ENCODE results near the gene MYH11. TPM values are rescaled to one million over a fixed set of nuclear protein-coding genes. Genes with fewer than 3 reads are reported as not detected.
A peak's percentile ranks its signal among the peaks of the same experiment; 100 is the strongest.

The MYH11 gene
- total RNA-seq, 4 donors from 2014 or later: 121 to 1,349 (median 217) TPM

GRCh38 chr16:15876503-15876902 lies 19.7 kb upstream of the MYH11 start:
- Histone ChIP-seq H3K4me3 (no peak overlapping the region), H3K4me1 (peaks cover 0 to 53% (median 18%) of the 10 kb centered on the region in 3 donors), H3K27me3 (no peaks in the 10 kb centered on the region), H3K36me3 (peaks cover 0 to 64% (median 3%) of the 10 kb centered on the region in 3 donors), H3K27ac (peak overlapping the region in 3 of 4 donors; percentile 15 to 71 (median 55)), H3K9me3 (no peaks in the 10 kb centered on the region)
- TF ChIP-seq CTCF (IDR thresholded peaks at IDR 0.05) (no peak), POLR2A (IDR thresholded peaks at IDR 0.05) (no peak)
- intact Hi-C loops (cut with DNase I): no loop called here
- no peak for DNase-seq
- 53 to 73% methylated on average over 5 of the region's 5 CpGs for WGBS, 2 donors

DNA sequence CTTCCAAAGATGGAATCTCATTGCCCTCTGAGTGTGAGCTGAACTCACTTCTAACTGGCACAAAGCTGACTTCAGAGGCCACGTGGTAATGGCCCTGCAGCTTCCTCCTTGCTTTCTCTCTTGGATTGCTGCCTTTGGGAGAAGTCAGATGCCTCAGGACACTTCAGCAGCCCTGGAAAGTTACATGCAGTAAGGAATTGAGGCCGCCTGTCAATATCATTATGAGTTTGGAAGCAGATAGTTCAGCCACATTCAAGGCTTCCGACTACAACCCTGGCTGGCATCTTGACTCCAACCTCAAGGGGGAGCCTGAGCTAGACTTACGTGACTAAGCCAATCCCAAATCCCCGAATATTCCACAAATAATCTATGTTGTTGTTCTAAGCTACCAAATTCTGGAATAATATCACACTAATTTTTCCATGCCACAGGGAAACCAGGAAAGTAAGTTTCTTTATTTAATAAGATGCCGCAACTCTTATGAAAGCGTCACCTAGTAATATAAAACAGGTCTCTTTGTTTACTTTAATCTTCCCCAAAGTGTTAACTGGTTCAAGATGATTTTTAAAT lies 18.0 kb upstream of the MYH11 start:
- H3K27me3 ChIP-seq: no peaks in the 10 kb centered on the region
- DNase-seq: no peak
- peak overlapping the region; percentile 45 to 71 (median 59) for H3K27ac ChIP-seq
- 24 to 39% methylated on average over 7 of the region's 7 CpGs for WGBS, 2 donors
- peaks cover 0 to 65% (median 3%) of the 10 kb centered on the region in 3 donors for H3K36me3 ChIP-seq
- intact Hi-C loops (cut with DNase I): loop anchor here (5.0 kb wide), 1 partner anchor 252 kb away; no protein-coding TSS in a partner anchor
- no peak overlapping the region for H3K4me3 ChIP-seq
- H3K9me3 ChIP-seq: no peaks in the 10 kb centered on the region
- TF ChIP-seq POLR2A (IDR thresholded peaks at IDR 0.05): no peak
- TF ChIP-seq CTCF (IDR thresholded peaks at IDR 0.05): peak; percentile 39 to 75 (median 65)
- H3K4me1 ChIP-seq: peaks cover 0 to 38% (median 12%) of the 10 kb centered on the region in 3 donors

DNA sequence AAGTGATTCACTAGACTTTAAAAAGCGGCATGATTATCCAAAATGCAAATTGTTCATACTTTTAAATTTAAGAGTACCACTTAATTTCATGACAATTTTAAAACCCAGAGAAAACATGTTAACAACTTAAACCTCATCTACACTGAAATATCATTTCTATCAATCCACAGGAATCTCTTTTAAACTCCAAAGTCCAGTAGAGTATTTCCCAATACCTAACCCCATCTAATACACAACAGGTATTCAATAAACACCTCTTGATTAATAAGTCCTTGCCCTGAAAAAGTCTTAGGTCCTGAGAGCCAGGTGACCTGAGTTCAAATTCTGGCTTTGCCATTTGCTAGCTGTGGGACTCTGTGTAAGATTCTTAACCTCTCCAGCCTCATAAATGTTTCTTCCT lies 16.9 kb upstream of the MYH11 start:
- H3K9me3 ChIP-seq: no peaks in the 10 kb centered on the region
- 95 to 97% methylated on average over 1 of the region's 1 CpG for WGBS, 2 donors
- H3K27ac ChIP-seq: peak overlapping the region in 2 of 4 donors; percentile 58 to 71
- intact Hi-C loops (cut with DNase I): loop anchor here (5.0 kb wide), 1 partner anchor 254 kb away; no protein-coding TSS in a partner anchor
- no peaks in the 10 kb centered on the region for H3K27me3 ChIP-seq
- no peak overlapping the region for H3K4me3 ChIP-seq
- DNase-seq: no peak
- TF ChIP-seq POLR2A (IDR thresholded peaks at IDR 0.05) (no peak), CTCF (IDR thresholded peaks at IDR 0.05) (no peak)
- H3K36me3 ChIP-seq: peaks cover 0 to 76% (median 3%) of the 10 kb centered on the region in 3 donors
- H3K4me1 ChIP-seq: peaks cover 0 to 27% (median 8%) of the 10 kb centered on the region in 3 donors

- H3K4me1 ChIP-seq: peaks cover 0 to 25% (median 8%) of the 10 kb centered on the region in 3 donors
- intact Hi-C loops (cut with DNase I): loop anchor here (5.0 kb wide), 1 partner anchor 254 kb away; no protein-coding TSS in a partner anchor
- no peak for DNase-seq
- H3K36me3 ChIP-seq: peaks cover 0 to 81% (median 3%) of the 10 kb centered on the region in 3 donors
- H3K9me3 ChIP-seq: no peaks in the 10 kb centered on the region
- peak overlapping the region in 2 of 4 donors; percentile 19 to 71 for H3K27ac ChIP-seq
- no peak overlapping the region for H3K4me3 ChIP-seq
- no peaks in the 10 kb centered on the region for H3K27me3 ChIP-seq
- 83 to 84% methylated on average over 2 of the region's 2 CpGs for WGBS, 2 donors
- TF ChIP-seq POLR2A (IDR thresholded peaks at IDR 0.05) (no peak), CTCF (IDR thresholded peaks at IDR 0.05) (no peak)
Observed at GRCh38 chr16:15873301-15873700, 16.5 kb upstream of the MYH11 start.

GRCh38 chr16:15870011-15870410 lies 13.2 kb upstream of the MYH11 start:
- intact Hi-C loops (cut with DNase I): loop anchor here (5.0 kb wide), 1 partner anchor 257 kb away; no protein-coding TSS in a partner anchor

More at GRCh38 chr16:15870011-15870410, 13.2 kb upstream of the MYH11 start:
- peaks cover 0 to 15% (median 8%) of the 10 kb centered on the region in 3 donors for H3K4me1 ChIP-seq
- H3K27ac ChIP-seq: peak overlapping the region in 2 of 4 donors; percentile 27 to 54
- DNase-seq: no peak
- H3K27me3 ChIP-seq: no peaks in the 10 kb centered on the region
- WGBS, 2 donors: 81 to 88% methylated on average over 5 of the region's 5 CpGs
- H3K36me3 ChIP-seq: peaks cover 0 to 85% (median 3%) of the 10 kb centered on the region in 3 donors
- H3K4me3 ChIP-seq: no peak overlapping the region
- no peak for TF ChIP-seq CTCF (IDR thresholded peaks at IDR 0.05)
- TF ChIP-seq POLR2A (IDR thresholded peaks at IDR 0.05): no peak
- H3K9me3 ChIP-seq: no peaks in the 10 kb centered on the region

All from esophagus squamous epithelium (tissue), 5 donors.